Measurements from ENCODE around the gene CPVL. TPM values are rescaled to one million over a fixed set of nuclear protein-coding genes. Genes with fewer than 3 reads are reported as not detected.

CPVL gene
- total and polyA plus RNA-seq, 10 donors: 18.7 to 259 (median 130) TPM

- Histone ChIP-seq H3K27me3 (replicated peaks in 1 of 7) (no peaks in the 10 kb centered on the region), H3K9me3 (no peaks in the 10 kb centered on the region), H3K4me3 (no peak overlapping the region), H3K4me1 (no peaks in the 10 kb centered on the region), H3K36me3 (peaks cover 0 to 2% (median 0%) of the 10 kb centered on the region in 6 donors), H3K27ac (no peak overlapping the region)
- 82 to 92% (median 88%) methylated on average over 5 of the region's 5 CpGs for WGBS, 5 donors
- no peak for TF ChIP-seq POLR2A (IDR thresholded peaks at IDR 0.05)
- TF ChIP-seq CTCF (IDR thresholded peaks at IDR 0.05 in 8 of 11, conservative IDR thresholded peaks at IDR 0.05 in 3 of 11): no peak
- no peak for TF ChIP-seq POLR2AphosphoS5 (IDR thresholded peaks at IDR 0.05)
- no peak for DNase-seq
- intact Hi-C loops (cut with DNase I; ENCODE audit: low total_unique reads): no loop called here
These were observed 75.0 kb downstream of the CPVL start for GRCh38 chr7:29071203-29071874.

- 88 to 100% (median 94%) methylated on average over 2 of the region's 2 CpGs for WGBS, 5 donors
- TF ChIP-seq POLR2A (IDR thresholded peaks at IDR 0.05) (no peak), CTCF (IDR thresholded peaks at IDR 0.05 in 8 of 11, conservative IDR thresholded peaks at IDR 0.05 in 3 of 11) (no peak), POLR2AphosphoS5 (IDR thresholded peaks at IDR 0.05) (no peak)
- Histone ChIP-seq H3K4me1 (no peaks in the 10 kb centered on the region), H3K9me3 (no peaks in the 10 kb centered on the region), H3K4me3 (no peak overlapping the region), H3K27me3 (replicated peaks in 1 of 7) (no peaks in the 10 kb centered on the region), H3K36me3 (peaks cover 0 to 11% (median 0%) of the 10 kb centered on the region in 6 donors), H3K27ac (no peak overlapping the region)
- DNase-seq: no peak
- intact Hi-C loops (cut with DNase I; ENCODE audit: low total_unique reads): no loop called here
These were observed 79.7 kb downstream of the CPVL start for GRCh38 chr7:29066641-29067040.

- TF ChIP-seq CTCF (IDR thresholded peaks at IDR 0.05 in 8 of 11, conservative IDR thresholded peaks at IDR 0.05 in 3 of 11): no peak
- no peak for TF ChIP-seq POLR2AphosphoS5 (IDR thresholded peaks at IDR 0.05)
- no peak for TF ChIP-seq POLR2A (IDR thresholded peaks at IDR 0.05)
- H3K27me3 ChIP-seq (replicated peaks in 1 of 7): no peaks in the 10 kb centered on the region
- H3K4me3 ChIP-seq: no peak overlapping the region
- DNase-seq: no peak
- 65 to 83% (median 72%) methylated on average over 5 of the region's 5 CpGs for WGBS, 5 donors
- no peaks in the 10 kb centered on the region for H3K4me1 ChIP-seq
- peaks cover 0 to 11% (median 0%) of the 10 kb centered on the region in 6 donors for H3K36me3 ChIP-seq
- H3K9me3 ChIP-seq: no peaks in the 10 kb centered on the region
- no peak overlapping the region for H3K27ac ChIP-seq
- intact Hi-C loops (cut with DNase I; ENCODE audit: low total_unique reads): no loop called here
These were observed 81.0 kb downstream of the CPVL start for GRCh38 chr7:29065181-29065857.

GRCh38 chr7:29063872-29064271 lies 82.5 kb downstream of the CPVL start:
- TF ChIP-seq CTCF (IDR thresholded peaks at IDR 0.05 in 8 of 11, conservative IDR thresholded peaks at IDR 0.05 in 3 of 11) (no peak), POLR2A (IDR thresholded peaks at IDR 0.05) (no peak), POLR2AphosphoS5 (IDR thresholded peaks at IDR 0.05) (no peak)
- H3K27me3 ChIP-seq (replicated peaks in 1 of 7): no peaks in the 10 kb centered on the region
- intact Hi-C loops (cut with DNase I; ENCODE audit: low total_unique reads): no loop called here
- no peak overlapping the region for H3K27ac ChIP-seq
- no peaks in the 10 kb centered on the region for H3K4me1 ChIP-seq
- H3K36me3 ChIP-seq: peaks cover 0 to 11% (median 0%) of the 10 kb centered on the region in 6 donors
- H3K9me3 ChIP-seq: peaks cover 0 to 3% (median 0%) of the 10 kb centered on the region in 8 donors
- DNase-seq: no peak
- WGBS, 5 donors: 69 to 94% (median 80%) methylated on average over 2 of the region's 2 CpGs
- H3K4me3 ChIP-seq: no peak overlapping the region
